CD4-positive, alpha-beta T cell treated with Interleukin-15 for 1 hour (primary cell): ENCODE measurements around the gene MAP3K14.
"Not testable (repeated sequence)": the region's sequence is repeated elsewhere in the genome, so short reads cannot be mapped to it uniquely, and the experiment has no call there.

ENCODE experiments used
- DNase-seq: peaks from one replicate; pipeline ENCODE4 v3.0.0-alpha.2; 2020

The MAP3K14 gene

DNA sequence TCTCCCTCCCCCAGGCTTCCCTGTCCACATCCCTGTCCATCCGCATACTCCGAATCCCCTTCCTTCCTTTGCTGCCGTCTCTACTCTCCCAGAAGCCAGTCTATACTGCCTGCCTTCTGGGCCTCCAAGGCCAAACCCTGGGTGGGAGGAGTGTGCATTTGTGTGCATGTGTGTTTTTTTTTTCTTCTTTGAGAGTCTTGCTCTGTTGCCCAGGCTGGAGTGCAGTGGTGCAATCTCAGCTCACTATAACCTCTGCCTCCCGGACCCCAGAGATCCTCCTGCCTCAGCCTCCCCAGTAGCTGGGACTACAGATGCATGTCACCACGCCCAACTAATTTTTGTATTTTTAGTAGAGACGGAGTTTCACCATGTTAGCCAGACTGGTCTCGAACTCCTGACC is 63.6 kb downstream of the MAP3K14 start:
- not testable (repeated sequence) for DNase-seq

DNA sequence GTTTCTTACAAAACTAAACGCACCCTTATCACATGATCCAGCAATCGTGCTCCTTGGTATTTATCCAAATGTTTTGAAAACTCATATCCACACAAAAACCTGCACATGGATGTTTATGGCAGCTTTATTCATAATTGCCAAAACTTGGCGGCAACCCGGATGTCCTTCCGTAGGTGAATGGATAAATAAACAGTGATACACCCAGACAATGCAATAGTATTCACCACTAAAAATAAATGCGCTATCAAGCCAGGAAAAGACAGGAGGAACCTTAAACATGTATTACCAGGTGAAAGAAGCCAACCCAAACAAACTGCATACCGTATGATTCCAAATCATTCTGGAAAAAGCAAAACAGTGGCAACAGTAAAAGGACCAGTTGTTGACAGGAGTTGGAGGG is 64.9 kb downstream of the MAP3K14 start:
- no peak for DNase-seq

DNA sequence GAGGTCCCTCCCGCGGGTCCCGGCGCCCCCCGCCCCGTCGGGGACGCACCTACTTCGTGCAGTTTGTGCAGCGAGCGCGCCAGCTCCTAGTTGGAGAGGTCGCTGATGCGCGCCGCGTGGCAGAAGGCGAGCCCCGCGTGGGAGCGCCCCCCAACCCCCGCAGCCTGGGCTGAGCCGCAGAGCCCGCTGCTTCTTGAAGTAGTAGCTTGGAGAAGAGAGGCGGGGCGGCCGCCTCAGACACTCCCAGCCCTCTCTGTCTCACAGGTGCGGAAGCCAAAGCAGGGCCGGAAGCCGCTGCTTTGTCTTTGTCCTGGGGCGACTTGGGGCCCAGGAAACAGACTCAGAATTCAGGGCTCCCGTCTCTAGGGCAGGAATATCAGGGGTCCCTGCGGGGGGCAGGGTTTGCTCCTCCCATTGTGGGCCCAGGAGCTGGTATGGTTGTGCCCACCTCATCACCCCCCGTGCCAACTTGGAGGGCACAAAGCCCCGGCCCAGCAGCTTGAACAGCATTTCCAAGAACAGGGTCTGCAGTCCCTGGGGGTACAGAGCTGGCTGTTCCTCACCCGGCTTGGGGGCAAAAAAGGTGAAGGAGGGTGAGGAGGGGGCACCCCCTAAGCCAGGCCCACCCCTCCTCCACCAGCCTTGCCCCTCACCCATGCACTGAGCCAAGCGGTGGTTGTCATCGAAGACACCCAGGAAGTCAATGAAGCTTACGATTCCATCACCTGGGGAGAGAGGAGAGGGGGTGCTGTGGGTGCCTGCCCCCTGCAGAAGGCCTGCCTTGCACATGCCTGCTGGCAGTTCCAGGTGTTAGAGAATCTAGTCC is 68.5 kb downstream of the MAP3K14 start:
- peak; percentile 86 for DNase-seq

DNA sequence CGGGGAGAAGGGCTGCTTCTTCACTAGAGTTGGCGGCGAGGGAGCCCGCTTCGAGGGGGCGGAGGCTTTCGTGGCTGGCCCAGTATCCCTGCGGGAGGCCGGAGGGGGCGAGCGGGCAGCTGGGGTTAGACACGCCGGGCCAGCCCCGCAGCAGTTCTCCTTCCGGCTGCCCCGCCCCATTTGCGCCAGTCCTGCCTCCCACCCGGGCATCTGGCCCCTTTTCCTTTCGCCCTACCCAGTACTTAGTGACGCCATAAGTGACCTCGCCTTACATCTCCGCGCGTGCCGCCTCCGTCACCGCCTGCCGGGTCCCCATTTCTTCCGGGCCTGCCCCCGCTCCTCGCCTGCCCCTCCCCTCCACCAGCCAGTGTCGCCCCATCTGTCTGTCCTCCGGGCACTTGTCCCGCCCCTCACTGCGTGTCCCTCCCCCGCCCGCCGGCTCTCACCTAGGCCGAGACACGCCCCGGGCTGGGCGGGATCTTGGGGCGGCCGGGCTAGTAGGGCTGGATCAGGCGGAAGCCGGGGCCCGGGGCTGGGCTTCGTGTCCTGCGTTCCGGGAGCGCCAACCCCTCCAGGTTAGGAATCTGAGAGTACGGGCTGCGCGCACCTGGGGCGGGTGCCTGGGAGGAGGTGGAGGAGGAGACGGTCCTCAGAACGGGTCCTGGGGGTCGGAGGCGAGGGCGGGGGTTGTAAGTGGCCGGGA is 69.2 kb downstream of the MAP3K14 start:
- DNase-seq, result peak; percentile 97

DNA sequence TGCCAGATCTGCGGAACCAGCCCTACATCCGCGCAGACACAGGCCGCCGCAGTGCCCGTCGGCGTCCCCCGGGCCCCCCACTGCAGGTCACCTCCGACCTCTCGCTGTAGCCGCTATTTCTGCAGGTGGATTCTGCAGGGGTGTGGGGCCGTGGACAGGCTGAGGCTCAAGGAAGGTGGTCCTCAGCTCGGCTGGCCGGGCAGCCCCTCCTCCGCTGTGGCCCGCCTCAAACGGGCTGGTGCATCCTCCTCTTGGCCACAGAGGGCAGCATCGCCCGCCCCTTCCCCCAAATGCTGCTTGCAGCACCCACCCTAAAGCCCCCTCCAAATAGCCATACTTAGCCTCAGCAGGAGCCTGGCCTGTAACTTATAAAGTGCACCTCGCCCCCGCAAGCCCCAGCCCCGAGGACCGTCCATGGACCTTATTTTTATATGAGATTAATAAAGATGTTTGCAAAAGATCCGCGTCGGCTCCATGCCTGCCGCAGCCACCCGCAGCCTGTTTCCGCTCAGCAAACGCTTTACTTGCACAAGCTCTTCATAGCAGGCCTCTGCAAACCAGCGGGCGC is 69.9 kb downstream of the MAP3K14 start:
- no peak for DNase-seq

DNA sequence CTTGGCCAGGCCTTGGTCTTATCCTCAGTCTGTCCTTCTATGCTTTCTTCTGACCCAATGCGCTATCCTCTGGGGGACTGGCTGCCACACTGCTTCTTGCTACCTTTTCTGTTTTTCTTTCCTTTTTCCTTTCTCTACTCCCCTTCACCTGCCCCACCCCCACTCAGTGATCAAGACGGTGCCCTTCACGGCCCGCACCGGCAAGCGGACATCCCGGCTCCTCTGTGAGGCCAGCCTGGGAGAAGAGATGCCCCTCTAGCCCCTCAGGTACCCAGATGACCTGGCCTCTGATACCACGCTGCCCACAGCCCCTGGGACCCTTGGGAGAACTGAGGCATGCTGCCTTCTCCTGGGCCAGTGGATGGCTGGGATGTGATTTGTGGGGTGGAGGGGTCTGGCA is 70.5 kb downstream of the MAP3K14 start:
- DNase-seq, result no peak

DNA sequence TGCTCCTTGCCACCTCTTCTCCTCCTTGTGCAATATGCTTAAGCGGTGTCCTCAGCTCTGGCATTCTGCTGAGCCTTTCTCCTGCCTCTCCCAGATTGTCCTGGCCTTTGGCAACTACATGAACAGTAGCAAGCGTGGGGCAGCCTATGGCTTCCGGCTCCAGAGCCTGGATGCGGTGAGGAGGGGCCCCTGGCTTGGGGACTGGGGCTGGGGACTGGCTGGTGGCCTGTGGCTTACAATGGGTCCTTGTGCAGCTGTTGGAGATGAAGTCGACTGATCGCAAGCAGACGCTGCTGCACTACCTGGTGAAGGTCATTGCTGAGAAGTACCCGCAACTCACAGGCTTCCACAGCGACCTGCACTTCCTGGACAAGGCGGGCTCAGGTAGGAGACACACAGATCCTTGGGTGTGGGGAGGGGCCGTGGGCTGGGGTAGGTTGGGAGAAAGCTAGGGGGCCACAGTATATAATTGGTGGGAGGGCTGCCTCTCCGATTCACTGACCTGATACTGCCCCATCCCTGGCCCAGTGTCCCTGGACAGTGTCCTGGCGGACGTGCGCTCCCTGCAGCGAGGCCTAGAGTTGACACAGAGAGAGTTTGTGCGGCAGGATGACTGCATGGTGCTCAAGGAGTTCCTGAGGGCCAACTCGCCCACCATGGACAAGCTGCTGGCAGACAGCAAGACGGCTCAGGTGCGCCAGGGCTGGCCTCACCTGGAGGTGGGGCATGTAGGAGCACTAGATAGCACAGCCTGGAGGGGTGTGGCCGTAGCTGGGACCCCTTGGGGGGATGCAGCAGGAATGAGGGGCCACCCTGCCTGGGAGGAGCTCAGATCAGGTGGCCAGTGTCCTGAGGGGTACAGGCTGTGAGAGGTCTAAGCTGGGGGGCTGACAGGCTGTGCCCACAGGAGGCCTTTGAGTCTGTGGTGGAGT is 71.8 kb downstream of the MAP3K14 start:
- DNase-seq, result no peak

DNA sequence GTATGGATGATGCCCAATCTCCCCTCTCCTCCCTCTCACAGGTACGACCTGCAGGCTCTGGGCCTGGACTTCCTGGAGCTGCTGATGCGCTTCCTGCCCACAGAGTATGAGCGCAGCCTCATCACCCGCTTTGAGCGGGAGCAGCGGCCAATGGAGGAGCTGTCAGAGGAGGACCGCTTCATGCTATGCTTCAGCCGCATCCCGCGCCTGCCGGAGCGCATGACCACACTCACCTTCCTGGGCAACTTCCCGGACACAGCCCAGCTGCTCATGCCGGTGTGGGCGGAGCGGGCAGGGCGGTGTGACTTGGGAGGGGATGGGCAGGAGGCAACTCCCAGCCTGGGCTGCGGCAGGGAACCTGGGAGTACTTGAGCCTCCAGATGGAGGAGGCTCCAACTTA is 73.1 kb downstream of the MAP3K14 start:
- DNase-seq, result no peak

DNA sequence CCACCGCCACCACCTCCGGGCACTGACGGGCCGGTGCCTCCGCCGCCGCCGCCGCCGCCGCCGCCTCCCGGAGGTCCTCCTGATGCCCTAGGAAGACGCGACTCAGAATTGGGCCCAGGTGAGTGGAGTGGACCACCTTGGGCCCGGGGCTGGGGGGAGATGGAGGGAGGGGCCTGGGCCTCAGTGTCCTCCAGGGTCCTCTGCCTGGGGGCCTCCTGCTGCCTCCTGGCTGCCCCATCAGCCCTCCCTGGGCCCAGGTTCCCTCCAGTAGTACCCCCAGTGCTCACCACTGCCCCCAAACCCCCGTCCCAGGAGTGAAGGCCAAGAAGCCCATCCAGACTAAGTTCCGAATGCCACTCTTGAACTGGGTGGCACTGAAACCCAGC is 74.8 kb downstream of the MAP3K14 start:
- DNase-seq, result no peak

DNA sequence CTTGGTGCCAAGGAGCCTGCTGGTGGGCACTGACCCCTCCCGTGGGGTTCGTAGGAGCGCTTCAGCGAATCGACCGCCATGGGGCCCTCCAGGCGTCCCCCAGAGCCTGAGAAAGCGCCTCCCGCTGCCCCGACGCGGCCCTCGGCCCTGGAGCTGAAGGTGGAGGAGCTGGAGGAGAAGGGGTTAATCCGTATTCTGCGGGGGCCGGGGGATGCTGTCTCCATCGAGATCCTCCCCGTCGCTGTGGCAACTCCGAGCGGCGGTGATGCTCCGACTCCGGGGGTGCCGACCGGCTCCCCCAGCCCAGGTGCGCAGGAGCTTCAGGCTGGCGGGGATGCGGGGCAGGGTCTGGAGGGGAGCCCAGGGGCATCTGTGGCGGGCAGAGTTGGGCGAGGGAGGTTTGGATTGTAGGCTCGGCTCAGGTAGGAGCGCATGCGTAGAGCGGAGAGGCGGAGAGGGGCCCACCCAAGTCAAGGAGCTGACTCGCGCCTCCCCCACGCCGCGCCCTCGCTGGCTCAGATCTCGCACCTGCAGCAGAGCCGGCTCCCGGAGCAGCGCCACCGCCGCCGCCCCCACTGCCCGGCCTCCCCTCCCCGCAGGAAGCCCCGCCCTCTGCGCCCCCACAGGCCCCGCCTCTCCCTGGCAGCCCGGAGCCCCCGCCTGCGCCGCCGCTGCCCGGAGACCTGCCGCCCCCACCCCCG is 75.3 kb downstream of the MAP3K14 start:
- DNase-seq, result no peak

DNA sequence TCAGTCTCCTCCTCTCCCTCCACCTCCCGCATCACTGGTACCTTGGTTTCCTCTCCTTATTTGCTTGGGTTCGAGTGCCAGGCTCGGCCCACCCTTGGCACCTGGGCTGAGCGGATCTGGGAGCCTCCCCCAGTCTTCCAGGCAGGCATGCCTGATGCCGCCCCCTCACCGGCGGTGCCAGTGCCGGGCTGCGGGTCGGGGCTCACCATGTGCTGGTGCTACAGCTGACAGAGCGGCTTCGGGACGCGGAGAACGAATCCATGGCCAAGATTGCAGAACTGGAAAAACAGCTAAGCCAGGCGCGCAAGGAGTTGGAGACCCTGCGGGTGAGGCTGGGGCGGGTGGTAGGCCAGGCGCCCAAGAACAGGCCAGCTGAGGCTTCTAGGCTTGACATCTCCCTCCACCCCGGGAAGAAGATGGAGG is 75.9 kb downstream of the MAP3K14 start:
- no peak for DNase-seq

DNA sequence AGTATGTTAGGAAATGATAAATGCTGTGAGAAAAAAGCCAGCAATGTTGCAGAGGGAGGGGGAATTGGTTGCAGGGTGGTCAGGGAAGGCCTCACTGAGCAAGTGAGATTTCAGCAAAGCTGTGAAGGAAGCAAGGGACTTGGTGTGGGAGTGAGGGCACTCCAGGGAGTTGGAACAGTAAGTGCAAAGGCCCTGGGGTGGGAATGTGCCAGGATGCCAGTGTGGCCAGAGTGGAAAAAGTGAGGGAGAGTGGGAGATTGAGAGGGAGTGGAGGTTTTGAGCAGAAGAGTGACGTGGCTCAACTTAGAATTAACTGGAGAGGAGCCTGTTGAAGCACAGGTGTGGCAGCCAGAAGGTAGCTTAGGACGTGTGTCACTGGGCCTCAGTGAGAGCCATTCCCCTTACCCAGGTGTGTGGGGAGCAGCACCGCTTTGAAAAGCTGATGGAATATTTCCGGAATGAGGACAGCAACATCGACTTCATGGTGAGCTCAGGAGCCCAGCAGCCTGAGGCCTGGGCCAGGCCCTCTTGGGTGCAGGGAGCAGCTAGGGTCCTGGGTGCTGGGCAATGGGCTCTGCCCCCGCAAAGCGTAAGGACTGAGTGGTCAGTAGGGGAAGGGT is 78.6 kb downstream of the MAP3K14 start:
- DNase-seq, result no peak

DNA sequence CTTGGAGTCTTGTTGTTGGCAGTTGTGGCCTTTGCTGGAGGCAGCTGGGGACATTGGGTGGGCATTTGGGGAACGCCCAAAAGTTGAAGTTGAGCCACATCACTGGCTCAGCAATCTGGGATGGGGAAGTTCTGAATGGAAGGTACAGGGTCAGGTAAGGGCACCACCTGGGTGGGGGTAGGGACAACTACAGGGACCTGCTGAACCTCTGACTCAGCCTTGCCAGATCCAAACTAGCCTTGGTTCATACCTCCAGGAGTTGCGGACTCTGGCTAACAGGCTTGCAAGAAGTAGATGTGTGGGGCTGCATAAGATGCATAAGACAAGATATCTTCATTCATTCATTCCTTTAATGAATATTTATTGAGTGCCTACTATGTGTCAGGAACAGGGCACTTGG is 79.1 kb downstream of the MAP3K14 start:
- DNase-seq, result no peak

DNA sequence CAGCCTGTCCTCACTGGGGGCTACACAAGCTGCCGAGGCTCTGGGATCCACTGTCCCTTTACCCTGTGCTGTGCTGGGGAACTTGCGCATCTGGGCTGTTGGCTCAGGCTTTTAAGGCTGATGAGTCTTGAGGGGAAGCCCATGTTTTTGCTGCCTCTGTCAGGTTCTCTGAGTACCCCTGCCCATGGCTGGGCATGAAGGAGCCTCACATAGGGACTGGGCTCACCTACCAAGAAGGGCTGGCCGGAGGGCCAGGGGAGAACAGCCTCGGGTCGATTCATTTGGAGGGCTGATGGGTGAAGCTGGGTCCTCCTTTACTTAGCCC is 80.6 kb downstream of the MAP3K14 start:
- no peak for DNase-seq

DNA sequence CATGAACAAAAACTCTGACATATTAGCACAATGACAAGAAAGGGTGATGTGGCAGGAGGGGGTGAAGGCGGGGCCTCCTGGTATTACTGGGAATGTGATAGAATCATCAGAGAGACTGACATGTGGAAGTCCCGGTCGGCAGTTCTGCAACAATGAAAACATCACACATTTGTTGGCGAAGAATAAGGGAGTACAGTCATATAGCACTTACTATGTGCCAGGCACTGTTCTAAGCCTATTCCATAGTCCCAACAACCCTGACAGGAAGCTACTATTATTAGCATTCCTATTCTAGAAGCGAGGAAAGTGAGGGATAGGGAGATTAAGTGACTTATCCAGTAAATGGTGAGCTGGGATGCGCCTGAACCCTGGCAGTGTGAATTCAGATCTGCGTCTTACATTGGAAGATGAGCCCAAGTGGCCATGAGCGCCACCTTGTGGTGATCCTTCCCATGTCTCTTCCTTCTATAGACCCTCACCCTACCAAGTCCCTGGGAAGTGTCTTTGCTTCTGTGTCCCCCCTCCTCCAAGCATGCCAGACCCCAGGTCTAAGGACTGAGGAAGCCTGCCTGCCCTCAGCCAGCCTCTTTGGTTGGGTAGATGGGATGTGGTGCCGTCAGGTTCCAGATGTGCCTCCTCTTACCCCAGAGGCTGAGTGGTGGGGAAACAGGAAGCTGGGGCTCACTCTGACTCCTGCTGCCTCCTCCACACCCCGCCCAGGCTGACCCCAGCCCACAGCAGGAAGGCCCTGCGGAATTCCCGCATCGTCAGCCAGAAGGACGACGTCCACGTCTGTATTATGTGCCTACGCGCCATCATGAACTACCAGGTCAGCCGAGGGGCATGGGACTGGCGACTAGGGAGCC is 81.2 kb downstream of the MAP3K14 start:
- DNase-seq, result peak; percentile 73

DNA sequence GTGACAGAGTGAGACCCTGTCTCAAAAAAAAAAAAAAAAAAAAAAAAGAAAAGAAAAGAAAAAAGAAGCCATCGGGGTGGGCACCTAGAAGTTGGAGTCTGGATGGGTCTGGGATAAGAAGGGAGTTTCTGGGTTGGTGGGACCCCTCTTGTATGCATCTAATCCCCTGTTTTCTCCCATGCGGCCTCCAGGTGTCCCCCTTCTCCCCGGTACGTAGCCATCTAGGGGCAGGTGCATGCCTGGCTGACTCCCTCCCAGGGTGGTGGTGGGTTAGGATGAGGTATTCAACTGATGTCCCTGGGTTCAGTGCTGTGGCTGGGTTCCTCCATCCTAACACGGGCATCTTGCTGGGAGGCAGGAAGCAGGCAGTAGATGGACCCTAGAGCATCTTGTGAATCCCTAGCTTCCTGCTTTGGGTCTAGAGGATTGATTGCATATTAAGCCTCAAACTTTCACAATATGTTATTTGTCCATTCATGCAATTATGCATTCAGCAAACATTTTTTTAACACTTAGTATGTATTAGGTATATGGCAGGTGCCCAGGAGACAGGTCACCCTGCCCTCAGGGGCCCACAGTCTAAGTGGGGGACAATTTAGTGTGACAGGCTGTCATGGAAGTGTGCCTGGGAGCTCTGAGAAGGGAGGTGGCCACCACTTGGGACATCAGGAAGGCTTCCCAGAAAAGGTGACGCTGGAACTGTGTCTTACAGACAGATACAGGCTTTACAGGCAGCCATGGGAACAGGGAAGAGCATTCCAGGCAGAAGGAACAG is 82.0 kb downstream of the MAP3K14 start:
- DNase-seq, result peak; percentile 64

DNA sequence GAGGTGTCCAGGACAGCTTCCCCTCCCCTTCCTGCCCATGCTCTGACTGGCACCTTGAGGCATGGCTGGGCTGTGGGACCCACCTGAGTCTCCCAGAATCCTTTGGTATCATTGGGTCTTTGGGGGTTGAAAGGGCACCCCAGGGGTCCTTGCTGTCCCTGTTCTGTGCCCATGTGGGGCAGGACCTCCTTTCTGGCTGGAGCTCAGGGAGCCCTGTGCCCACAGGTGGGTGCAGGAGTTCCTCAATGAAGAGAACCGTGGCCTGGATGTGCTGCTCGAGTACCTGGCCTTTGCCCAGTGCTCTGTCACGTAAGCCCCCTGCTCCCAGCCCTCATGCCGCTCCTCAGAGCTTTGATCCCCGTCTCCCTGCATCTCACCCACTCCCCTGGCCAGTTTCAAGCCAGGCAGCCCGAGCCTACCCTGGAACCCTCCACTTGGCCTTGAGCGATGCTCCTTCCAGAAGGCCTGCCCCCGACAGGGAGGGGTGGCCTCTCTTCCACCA is 83.3 kb downstream of the MAP3K14 start:
- no peak for DNase-seq

DNA sequence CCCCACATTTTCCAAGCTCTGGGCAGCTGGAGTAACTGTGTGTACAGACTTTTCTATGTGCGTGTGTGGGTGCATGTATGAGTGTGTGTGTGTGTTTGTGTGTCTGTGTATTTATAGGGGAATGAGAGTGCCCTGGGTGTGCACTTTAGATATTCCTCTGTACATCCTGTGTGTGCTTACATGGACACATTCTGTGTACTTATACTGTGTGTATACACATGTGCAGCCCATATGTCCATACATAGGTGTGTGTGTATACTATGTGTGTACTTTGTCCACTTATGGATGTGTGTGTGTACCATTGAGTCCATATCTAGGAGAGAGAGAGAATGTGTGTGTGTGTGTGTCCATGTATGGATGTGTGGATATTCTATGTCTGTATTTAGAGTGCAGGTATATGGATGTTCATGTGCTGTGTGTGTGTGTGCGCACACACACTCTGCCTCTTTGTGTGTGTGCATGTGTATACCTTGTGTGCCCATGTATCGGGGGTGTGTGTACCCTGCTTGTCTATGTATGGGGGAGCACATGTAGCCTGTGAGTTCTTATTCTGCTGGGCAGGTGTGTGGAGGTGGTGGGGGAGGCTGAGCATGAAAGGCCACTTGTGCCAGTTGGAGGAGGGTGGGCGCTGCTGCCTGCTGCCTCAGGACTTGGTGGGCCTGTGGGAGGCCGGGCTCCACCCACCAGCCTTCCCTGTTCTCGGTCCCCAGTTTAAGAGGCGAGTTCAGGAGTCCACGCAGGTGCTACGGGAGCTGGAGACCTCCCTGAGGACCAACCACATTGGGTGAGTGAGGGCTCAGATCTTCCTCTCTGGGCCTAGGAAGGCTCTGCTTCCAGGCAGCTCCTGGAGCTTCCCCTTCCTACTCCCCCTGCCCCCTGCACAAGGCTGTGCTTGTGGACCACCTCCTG is 84.1 kb downstream of the MAP3K14 start:
- DNase-seq, result no peak
